ENCODE results near the gene CD300A.
"Not testable (repeated sequence)": the region's sequence is repeated elsewhere in the genome, so short reads cannot be mapped to it uniquely, and the experiment has no call there.

CD300A gene

GRCh38 chr17:74478420-74479100 lies 12.1 kb downstream of the CD300A start:
- no peak for DNase-seq (ENCODE audit: extremely low read depth, low read depth)
- no peak overlapping the region for H3K4me3 ChIP-seq (replicated peaks; ENCODE audit: low read depth, low read length)
- no peak for TF ChIP-seq CTCF (IDR thresholded peaks at IDR 0.05; ENCODE audit: low read depth, low read length, missing control alignments)

- no peak overlapping the region for H3K4me3 ChIP-seq (replicated peaks; ENCODE audit: low read depth, low read length)
- TF ChIP-seq CTCF (IDR thresholded peaks at IDR 0.05; ENCODE audit: low read depth, low read length, missing control alignments), result no peak
- no peak for DNase-seq (ENCODE audit: extremely low read depth, low read depth)
Measured at GRCh38 chr17:74480290-74480689, 13.9 kb downstream of the CD300A start.

DNA sequence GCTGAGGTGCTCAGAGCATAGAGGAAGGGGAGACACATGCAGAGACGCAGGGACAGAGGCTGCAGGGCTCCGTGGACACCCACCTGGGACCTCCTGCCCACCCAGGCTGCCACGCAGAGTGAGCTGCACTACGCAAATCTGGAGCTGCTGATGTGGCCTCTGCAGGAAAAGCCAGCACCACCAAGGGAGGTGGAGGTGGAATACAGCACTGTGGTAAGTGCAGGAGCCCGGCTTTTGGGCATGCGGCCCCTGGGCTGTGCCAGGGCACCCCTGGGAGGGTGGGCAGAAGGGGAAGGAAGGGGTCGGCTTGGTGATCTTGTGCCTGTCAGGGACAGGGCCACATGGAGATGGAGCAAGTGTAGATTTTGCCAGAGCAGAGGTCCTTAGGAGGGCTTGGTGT lies 15.2 kb downstream of the CD300A start:
- no peak for DNase-seq (ENCODE audit: extremely low read depth, low read depth)
- TF ChIP-seq CTCF (IDR thresholded peaks at IDR 0.05; ENCODE audit: low read depth, low read length, missing control alignments), result no peak
- H3K4me3 ChIP-seq (replicated peaks; ENCODE audit: low read depth, low read length), result no peak overlapping the region

DNA sequence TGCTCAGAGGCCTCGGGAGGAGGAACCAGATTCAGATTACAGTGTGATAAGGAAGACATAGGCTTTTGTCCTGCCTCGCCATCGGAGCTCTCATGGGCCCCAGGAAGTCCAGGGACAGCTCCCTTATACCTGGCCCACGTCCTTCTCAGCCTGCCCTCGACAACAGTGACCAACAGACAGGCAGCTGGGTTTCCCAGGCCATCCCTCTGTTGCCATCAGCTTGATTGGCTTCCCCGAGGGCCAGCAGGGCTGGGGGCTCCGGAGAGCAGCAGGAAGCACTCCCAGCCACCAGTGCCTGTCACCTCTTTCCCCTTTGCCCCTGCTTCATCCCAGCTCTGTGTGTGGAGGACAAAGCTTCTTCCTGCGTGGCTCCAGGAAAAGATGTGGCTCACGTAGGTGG lies 17.6 kb downstream of the CD300A start:
- H3K4me3 ChIP-seq (replicated peaks; ENCODE audit: low read depth, low read length), result no peak overlapping the region
- no peak for TF ChIP-seq CTCF (IDR thresholded peaks at IDR 0.05; ENCODE audit: low read depth, low read length, missing control alignments)
- DNase-seq (ENCODE audit: extremely low read depth, low read depth), result no peak

DNA sequence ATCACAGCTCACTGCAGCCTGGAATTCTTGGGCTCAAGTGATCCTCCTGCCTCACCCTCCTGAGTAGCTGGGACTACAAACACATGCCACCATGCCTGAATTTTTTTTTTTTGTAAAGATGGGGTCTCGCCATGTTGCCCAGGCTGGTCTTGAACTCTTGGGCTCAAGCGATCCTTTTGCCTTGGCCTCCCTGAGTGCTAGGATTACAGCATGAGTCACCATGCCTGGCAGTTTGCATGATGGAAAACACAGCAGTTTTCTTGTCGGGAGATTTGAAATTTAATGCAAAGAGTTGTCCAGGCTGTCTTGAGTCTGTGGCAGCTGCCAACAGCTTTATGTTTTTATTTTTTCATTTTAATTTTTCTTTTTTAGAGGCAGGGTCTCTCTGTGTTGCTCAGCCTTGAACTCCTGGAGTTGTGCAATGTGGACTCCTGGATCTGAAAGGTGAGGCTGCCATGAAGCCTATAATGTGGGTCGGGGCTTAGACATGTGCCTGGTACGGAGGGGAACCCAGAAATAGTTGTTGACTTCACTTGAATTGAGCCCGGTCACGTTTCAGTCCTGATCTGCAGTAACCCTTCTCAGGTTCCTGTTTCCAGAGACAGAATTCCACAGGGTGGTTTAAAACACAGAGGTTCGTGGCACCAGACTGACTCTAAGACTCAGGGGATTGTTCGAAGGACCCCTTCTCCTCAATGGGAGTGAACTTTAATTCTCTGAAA lies 18.7 kb downstream of the CD300A start:
- DNase-seq (ENCODE audit: extremely low read depth, low read depth), result no peak
- TF ChIP-seq CTCF (IDR thresholded peaks at IDR 0.05; ENCODE audit: low read depth, low read length, missing control alignments), result no peak
- no peak overlapping the region for H3K4me3 ChIP-seq (replicated peaks; ENCODE audit: low read depth, low read length)

DNA sequence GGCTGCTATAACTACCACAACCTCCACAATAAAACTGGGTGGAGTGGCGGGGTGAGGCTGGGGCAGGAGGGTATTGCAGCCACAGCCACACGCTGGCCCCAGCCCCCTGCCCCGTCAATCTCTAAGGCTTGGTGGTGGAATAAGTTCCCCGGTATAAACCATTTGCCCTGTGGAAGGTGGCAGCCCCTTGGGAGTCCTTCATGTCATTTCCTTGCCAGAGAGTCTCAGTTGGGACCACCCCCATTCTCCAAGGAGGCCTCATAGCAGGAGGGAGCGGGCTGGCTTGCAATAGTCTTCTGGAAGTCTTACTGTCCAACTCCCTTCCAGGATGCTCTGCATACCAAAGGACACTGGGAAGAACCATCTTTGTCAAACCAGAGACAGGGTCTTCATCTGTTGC lies 19.4 kb downstream of the CD300A start:
- no peak for DNase-seq (ENCODE audit: extremely low read depth, low read depth)
- H3K4me3 ChIP-seq (replicated peaks; ENCODE audit: low read depth, low read length), result no peak overlapping the region
- TF ChIP-seq CTCF (IDR thresholded peaks at IDR 0.05; ENCODE audit: low read depth, low read length, missing control alignments), result no peak

DNA sequence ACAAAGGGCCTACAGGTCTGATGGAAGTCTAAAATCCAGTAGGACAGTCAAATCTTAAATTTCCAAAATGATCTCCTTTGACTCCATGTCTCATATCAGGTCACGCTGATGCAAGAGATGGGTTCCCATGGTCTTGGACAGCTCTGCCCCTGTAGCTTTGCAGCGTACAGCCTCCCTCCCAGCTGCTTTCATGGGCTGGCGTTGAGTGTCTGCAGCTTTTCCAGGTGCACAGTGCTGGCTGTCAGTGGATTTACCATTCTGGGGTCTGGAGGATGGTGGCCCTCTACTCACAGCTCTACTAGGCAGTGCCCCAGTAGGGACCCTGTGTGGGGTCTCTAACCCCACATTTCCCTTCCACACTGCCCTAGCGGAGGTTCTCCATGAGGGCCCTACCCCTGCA lies 21.8 kb downstream of the CD300A start:
- not testable (repeated sequence) for DNase-seq (ENCODE audit: extremely low read depth, low read depth); H3K4me3 ChIP-seq (replicated peaks; ENCODE audit: low read depth, low read length)
